ENCODE measurements around the gene GPR85. TPM values are rescaled to one million over a fixed set of nuclear protein-coding genes. Genes with fewer than 3 reads are reported as not detected.

GPR85 gene
- total and polyA plus RNA-seq, 4 donors = 0.13 to 1.7 (median 0.42) TPM

DNA sequence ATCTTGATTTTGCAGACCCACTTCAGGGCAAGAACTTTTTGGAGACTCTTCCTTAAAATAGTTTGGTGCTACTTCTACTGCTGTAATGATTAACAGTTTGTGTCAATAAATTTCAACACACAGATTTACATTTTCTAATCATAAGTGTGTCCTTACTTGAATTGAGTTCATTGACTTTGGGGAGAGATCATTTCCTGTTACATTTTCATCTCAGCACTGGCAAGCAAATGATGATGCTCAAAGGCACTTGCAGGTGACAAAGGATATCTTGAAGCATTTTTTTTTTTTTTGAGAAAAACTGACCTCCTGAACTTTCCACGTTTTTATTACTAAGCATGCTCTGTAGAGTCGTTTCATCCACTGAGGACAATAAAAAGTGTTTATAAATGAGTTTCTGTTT is 52.7 kb downstream of the GPR85 start (continued):
- TF ChIP-seq, protein P1, sequence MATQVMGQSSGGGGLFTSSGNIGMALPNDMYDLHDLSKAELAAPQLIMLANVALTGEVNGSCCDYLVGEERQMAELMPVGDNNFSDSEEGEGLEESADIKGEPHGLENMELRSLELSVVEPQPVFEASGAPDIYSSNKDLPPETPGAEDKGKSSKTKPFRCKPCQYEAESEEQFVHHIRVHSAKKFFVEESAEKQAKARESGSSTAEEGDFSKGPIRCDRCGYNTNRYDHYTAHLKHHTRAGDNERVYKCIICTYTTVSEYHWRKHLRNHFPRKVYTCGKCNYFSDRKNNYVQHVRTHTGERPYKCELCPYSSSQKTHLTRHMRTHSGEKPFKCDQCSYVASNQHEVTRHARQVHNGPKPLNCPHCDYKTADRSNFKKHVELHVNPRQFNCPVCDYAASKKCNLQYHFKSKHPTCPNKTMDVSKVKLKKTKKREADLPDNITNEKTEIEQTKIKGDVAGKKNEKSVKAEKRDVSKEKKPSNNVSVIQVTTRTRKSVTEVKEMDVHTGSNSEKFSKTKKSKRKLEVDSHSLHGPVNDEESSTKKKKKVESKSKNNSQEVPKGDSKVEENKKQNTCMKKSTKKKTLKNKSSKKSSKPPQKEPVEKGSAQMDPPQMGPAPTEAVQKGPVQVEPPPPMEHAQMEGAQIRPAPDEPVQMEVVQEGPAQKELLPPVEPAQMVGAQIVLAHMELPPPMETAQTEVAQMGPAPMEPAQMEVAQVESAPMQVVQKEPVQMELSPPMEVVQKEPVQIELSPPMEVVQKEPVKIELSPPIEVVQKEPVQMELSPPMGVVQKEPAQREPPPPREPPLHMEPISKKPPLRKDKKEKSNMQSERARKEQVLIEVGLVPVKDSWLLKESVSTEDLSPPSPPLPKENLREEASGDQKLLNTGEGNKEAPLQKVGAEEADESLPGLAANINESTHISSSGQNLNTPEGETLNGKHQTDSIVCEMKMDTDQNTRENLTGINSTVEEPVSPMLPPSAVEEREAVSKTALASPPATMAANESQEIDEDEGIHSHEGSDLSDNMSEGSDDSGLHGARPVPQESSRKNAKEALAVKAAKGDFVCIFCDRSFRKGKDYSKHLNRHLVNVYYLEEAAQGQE (IDR thresholded peaks at IDR 0.05) = no peak
- TF ChIP-seq FOXA2 (IDR thresholded peaks at IDR 0.05) (no peak), HNF4A (conservative IDR thresholded peaks at IDR 0.05) (no peak), NR2F2 (IDR thresholded peaks at IDR 0.05) (no peak), RAD21 (IDR thresholded peaks at IDR 0.05) (no peak)
- TF ChIP-seq, protein P2, sequence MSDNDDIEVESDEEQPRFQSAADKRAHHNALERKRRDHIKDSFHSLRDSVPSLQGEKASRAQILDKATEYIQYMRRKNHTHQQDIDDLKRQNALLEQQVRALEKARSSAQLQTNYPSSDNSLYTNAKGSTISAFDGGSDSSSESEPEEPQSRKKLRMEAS (IDR thresholded peaks at IDR 0.05) = no peak

Other genes starting within 250 kb of the GPR85 start
- 10 to 100 TPM in 1 of 2 donors, 1 to 10 TPM in 1; 9.7 to 19.1 TPM for gene SMIM30, start 31.7 kb upstream of the GPR85 start, total RNA-seq
- gene SMIM30, start 31.7 kb upstream of the GPR85 start, polyA plus RNA-seq = 10 to 100 TPM; 20.5 to 32.9 TPM